Measurements from ENCODE around the gene CCL2. TPM values are rescaled to one million over a fixed set of nuclear protein-coding genes. Genes with fewer than 3 reads are reported as not detected.

Gene CCL2
- total RNA-seq, 1 donor from 2014 or later = not detected

GRCh38 chr17:34253139-34253525, 2.0 kb upstream of the CCL2 start:
- Mint-ChIP-seq H3K4me1 (ENCODE audit: low read depth, unreplicated experiment) (peaks cover 7% of the 10 kb centered on the region), H3K4me3 (ENCODE audit: unreplicated experiment) (no peak overlapping the region), H3K27ac (ENCODE audit: unreplicated experiment) (no peak overlapping the region)

GRCh38 chr17:34254146-34254545, 939 bp upstream of the CCL2 start:
- Mint-ChIP-seq H3K4me1 (ENCODE audit: low read depth, unreplicated experiment) (peaks cover 7% of the 10 kb centered on the region), H3K9me3 (ENCODE audit: unreplicated experiment) (no peaks in the 10 kb centered on the region), H3K27me3 (ENCODE audit: unreplicated experiment) (peaks cover 2% of the 10 kb centered on the region), H3K36me3 (ENCODE audit: unreplicated experiment) (no peaks in the 10 kb centered on the region), H3K27ac (ENCODE audit: unreplicated experiment) (no peak overlapping the region), H3K4me3 (ENCODE audit: unreplicated experiment) (no peak overlapping the region)
- no peak for DNase-seq
- TF ChIP-seq, protein P1, sequence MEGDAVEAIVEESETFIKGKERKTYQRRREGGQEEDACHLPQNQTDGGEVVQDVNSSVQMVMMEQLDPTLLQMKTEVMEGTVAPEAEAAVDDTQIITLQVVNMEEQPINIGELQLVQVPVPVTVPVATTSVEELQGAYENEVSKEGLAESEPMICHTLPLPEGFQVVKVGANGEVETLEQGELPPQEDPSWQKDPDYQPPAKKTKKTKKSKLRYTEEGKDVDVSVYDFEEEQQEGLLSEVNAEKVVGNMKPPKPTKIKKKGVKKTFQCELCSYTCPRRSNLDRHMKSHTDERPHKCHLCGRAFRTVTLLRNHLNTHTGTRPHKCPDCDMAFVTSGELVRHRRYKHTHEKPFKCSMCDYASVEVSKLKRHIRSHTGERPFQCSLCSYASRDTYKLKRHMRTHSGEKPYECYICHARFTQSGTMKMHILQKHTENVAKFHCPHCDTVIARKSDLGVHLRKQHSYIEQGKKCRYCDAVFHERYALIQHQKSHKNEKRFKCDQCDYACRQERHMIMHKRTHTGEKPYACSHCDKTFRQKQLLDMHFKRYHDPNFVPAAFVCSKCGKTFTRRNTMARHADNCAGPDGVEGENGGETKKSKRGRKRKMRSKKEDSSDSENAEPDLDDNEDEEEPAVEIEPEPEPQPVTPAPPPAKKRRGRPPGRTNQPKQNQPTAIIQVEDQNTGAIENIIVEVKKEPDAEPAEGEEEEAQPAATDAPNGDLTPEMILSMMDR (IDR thresholded peaks at IDR 0.05; ENCODE audit: partially characterized antibody, unreplicated experiment) = no peak

More at GRCh38 chr17:34253139-34253525, 2.0 kb upstream of the CCL2 start:
- H3K36me3 Mint-ChIP-seq (ENCODE audit: unreplicated experiment) = no peaks in the 10 kb centered on the region
- DNase-seq = no peak
- H3K9me3 Mint-ChIP-seq (ENCODE audit: unreplicated experiment) = no peaks in the 10 kb centered on the region
- peaks cover 2% of the 10 kb centered on the region for H3K27me3 Mint-ChIP-seq (ENCODE audit: unreplicated experiment)
- TF ChIP-seq, protein P1 (IDR thresholded peaks at IDR 0.05; ENCODE audit: partially characterized antibody, unreplicated experiment) = no peak

DNA sequence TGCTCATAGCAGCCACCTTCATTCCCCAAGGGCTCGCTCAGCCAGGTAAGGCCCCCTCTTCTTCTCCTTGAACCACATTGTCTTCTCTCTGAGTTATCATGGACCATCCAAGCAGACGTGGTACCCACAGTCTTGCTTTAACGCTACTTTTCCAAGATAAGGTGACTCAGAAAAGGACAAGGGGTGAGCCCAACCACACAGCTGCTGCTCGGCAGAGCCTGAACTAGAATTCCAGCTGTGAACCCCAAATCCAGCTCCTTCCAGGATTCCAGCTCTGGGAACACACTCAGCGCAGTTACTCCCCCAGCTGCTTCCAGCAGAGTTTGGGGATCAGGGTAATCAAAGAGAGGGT, 272 bp downstream of the CCL2 start:
- TF ChIP-seq, protein P1 (IDR thresholded peaks at IDR 0.05; ENCODE audit: partially characterized antibody, unreplicated experiment) = no peak
- no peak for DNase-seq
- Mint-ChIP-seq H3K27me3 (ENCODE audit: unreplicated experiment) (peaks cover 2% of the 10 kb centered on the region), H3K36me3 (ENCODE audit: unreplicated experiment) (no peaks in the 10 kb centered on the region), H3K4me1 (ENCODE audit: low read depth, unreplicated experiment) (peaks cover 7% of the 10 kb centered on the region), H3K27ac (ENCODE audit: unreplicated experiment) (no peak overlapping the region), H3K9me3 (ENCODE audit: unreplicated experiment) (no peaks in the 10 kb centered on the region), H3K4me3 (ENCODE audit: unreplicated experiment) (peak overlapping the region; percentile 85)

DNA sequence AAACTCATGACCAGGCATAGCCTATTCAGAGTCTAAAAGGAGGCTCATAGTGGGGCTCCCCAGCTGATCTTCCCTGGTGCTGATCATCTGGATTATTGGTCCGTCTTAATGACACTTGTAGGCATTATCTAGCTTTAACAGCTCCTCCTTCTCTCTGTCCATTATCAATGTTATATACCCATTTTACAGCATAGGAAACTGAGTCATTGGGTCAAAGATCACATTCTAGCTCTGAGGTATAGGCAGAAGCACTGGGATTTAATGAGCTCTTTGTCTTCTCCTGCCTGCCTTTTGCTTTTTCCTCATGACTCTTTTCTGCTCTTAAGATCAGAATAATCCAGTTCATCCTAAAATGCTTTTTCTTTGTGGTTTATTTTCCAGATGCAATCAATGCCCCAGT, 756 bp downstream of the CCL2 start:
- no peaks in the 10 kb centered on the region for H3K9me3 Mint-ChIP-seq (ENCODE audit: unreplicated experiment)
- H3K4me1 Mint-ChIP-seq (ENCODE audit: low read depth, unreplicated experiment) = peaks cover 7% of the 10 kb centered on the region
- H3K27ac Mint-ChIP-seq (ENCODE audit: unreplicated experiment) = no peak overlapping the region
- TF ChIP-seq, protein P1 (IDR thresholded peaks at IDR 0.05; ENCODE audit: partially characterized antibody, unreplicated experiment) = no peak
- no peaks in the 10 kb centered on the region for H3K36me3 Mint-ChIP-seq (ENCODE audit: unreplicated experiment)
- no peak for DNase-seq
- no peak overlapping the region for H3K4me3 Mint-ChIP-seq (ENCODE audit: unreplicated experiment)
- H3K27me3 Mint-ChIP-seq (ENCODE audit: unreplicated experiment) = peaks cover 2% of the 10 kb centered on the region

DNA sequence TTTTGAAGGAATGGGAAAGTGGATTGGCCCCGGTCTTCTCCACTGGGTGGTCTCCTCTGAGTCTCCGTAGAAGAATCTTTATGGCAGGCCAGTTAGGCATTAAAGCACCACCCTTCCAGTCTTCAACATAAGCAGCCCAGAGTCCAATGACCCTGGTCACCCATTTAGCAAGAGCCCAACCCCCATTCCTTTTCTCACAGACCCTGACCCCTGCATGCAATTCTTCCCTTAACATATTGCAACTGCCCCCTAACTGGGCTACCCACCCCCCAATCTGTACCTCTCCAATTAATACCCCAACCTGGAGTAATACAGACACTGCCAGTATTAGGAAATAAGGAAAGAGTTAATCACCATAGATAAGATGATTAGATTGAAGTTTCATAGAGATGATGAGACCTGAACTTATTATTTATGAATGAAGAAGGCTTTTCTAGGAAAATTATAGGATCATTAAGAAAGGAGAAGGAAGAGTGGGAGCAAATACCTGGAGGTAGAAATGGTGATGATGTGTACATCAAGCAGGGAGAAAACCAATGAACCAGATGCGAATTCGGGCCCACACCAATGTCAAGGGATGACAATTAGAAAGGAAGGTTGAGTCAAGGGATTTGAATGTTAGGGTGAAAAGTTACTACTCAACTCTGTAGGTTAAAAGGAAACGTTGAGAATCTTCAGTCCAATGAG, 2.4 kb downstream of the CCL2 start:
- TF ChIP-seq, protein P1 (IDR thresholded peaks at IDR 0.05; ENCODE audit: partially characterized antibody, unreplicated experiment) = no peak
- no peak overlapping the region for H3K27ac Mint-ChIP-seq (ENCODE audit: unreplicated experiment)
- no peak for DNase-seq
- no peaks in the 10 kb centered on the region for H3K9me3 Mint-ChIP-seq (ENCODE audit: unreplicated experiment)
- H3K27me3 Mint-ChIP-seq (ENCODE audit: unreplicated experiment) = peaks cover 2% of the 10 kb centered on the region
- no peaks in the 10 kb centered on the region for H3K36me3 Mint-ChIP-seq (ENCODE audit: unreplicated experiment)
- no peak overlapping the region for H3K4me3 Mint-ChIP-seq (ENCODE audit: unreplicated experiment)
- peaks cover 7% of the 10 kb centered on the region for H3K4me1 Mint-ChIP-seq (ENCODE audit: low read depth, unreplicated experiment)
